HG02938 (cell line): ENCODE results near the gene ZC3H12C.

ENCODE experiments used
- ATAC-seq: cut with Tn5 transposase; IDR thresholded peaks from one replicate; pipeline ENCODE4 v1.9.1; 2021; ENCODE audit warnings: mild to moderate bottlenecking, moderate library complexity; ENCODE audit not compliant: unreplicated experiment

The ZC3H12C gene

GRCh38 chr11:110147962-110148709 is 54.9 kb downstream of the ZC3H12C start:
- no peak for ATAC-seq

DNA sequence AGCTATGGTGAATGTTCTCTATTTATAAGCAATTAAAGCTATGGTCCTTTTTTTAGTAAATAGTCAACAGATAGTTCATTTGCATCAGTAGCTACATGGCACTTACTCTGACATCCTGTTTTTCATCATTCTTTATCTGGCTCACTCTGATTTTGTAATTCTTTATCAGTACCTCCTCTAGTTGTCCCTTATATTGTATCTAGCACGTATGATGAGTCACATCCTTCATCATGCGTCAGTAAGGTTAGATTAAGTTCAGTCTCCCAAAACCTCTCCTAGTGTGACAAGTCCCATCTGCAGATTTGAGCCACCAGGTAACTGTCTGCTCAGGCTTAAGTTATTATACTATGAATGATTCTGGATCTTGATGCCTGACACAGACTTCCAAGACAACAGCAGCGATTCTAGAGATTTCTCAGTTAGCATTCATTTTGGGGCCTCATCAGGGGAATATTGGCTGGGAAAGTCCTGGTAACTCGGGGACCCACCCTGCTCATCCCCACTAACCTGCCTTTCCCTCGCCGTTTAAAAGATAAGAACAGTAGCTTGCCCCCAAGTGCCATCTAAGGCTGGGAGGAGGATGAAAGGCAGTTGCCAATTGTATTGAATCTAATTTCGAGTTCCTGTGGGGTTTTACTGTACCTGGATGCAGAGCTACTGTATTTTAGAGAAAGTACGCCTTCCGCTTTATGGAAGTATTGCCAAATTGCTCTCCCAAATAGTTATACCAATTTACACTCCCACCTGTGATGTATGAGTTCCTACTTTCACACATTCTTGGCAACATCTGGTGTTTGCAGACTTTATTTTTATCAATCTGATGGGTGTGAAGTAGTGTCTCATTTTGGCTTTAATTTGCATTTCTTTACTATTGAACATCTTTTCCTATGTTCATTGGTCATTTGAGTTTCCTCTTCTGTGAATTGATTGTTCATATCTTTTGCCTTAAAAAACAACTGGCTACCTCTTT is 55.9 kb downstream of the ZC3H12C start:
- no peak for ATAC-seq

DNA sequence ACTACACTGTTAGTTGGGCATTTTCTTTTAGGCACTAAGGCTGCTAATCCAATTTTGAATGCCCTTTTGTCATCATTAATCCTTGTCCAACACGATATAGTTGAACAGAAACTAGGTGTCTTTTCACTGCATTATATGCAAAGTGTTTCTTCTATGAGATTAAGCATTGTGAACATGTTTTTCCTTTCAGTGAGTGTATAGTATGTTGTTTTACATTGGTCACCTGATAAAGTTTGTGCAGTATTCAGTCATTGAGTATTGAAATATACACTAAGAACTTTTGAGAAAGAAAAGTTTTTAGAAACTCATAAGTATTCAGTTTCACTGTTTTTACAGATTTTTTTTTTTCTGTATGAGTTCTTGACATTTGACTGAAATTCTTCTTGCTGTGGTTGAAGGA is 59.0 kb downstream of the ZC3H12C start:
- ATAC-seq: peak; percentile 43

DNA sequence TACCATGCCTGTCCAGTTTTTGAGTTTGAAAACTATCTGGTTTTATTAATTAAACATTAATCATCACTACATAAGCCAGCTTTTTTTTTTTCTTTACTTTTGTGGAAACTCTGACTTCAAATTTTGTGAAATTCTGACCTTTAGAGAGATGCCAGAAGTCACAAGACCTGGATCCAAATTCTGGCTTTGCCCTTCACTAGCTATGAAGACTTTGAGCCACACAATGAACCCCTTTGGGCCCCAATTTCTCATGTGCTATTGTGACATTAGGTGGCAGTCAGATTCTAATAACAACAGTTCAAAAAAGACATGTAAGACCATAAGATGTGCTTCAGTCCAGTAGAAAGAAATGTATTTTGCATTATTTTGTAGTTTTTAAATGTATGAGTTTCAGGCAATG is 60.3 kb downstream of the ZC3H12C start:
- ATAC-seq: no peak

DNA sequence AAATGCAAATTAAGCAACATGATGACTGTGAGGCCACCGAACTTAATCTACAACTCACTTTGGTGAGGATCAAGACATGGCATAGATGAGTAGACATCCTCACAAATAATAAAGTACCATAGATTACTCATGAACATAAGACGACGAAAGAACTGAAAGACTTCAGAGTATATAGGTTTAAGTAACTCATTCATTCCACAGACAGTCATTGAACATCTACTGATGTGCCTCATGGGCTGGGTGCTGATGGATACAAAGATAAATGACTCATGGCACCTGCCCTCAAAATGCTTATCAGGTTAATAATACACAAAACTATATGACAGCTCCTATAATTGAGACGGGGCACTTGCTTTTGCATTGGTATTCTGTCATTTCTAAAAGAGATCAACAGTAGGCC is 63.3 kb downstream of the ZC3H12C start:
- no peak for ATAC-seq

DNA sequence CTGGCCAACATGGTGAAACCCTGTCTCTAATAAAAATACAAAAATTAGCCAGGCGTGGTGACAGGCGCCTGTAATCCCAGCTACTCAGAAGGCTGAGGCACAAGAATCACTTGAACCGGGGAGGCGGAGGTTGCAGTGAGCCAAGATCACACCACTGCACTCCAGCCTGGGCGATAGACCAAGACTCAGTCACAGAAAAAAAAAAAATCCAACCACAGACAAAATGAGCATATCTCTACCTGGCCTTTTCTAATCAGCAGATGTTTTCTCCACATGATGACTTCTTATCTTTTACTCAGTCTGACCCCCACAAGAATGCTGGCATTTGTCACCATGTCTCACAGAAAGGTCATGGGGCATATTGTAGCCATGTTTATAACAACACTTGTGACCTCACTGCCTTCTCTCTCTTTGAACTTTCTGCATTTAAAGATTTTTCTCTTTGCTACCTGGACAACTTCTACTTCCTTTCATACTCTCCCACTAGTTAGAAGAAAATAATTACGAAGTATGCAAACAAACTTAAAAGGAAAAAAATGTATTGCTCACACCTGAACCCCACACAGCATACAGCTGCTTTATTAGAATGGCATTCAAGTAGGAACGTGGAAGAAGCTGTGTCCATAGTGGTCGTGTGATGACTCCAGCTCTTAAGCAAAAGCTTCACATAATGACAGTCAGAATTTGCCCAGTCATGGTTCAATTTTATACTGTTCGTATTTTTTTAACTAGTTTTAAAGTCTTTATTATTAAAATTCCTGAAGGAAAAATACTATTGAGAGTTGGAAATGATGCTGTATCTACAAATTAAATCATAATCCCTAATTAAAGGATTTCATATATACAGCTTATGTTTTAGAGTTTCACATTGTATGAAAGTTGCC is 65.4 kb downstream of the ZC3H12C start:
- ATAC-seq: no peak

DNA sequence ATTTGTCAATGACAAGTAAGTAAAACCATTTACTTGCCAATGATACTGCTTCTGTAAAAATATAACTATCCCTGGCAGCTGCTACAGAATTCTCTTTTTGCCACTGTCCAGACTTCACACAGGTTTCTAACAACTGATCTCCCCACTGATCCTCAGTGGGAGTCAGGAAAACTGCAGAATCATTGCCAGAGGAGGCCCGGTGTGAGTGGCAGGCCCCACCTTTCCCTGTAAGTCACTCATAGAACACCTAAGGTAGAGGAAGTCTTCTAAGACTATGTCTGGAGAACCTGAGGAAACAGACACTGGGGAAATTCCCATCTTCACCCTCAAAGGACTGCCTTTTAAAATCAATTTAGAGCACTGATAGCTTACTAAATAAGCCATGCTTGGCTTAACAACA is 66.3 kb downstream of the ZC3H12C start:
- ATAC-seq: no peak

DNA sequence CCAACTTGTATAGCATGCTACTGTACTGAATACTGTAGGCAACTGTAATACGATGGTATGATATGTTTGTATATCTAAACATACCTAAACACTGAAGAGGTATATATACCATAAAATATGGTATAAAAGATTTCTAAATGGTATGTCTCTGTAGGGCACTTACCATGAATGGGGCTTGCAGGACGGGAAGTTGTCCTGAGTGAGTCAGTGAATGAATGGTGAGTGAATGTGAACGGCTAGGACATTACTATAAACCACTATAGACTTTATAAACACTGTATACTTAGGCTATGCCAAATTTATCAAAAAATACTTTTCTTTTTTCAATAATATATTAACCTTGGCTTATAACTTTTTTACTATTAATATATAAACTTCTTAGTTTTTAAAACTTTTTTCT is 66.8 kb downstream of the ZC3H12C start:
- no peak for ATAC-seq

DNA sequence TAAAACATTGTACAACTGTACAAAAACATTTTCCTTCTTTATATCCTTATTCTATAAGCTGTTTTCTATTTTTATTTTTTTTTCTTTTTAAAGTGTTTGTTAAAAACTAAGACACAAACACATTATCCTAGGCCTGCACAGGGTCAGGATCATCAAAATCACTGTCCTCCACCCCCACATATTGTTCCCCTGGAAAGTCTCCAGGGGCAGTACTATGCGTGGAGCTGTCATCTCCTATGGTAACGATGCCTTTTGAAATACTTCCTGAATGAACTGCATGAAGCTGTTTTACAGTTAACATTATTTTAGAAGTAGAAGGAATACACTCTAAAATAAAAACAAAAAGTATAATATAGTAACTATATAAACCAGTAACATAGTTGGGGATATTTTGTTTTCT is 67.2 kb downstream of the ZC3H12C start:
- no peak for ATAC-seq

DNA sequence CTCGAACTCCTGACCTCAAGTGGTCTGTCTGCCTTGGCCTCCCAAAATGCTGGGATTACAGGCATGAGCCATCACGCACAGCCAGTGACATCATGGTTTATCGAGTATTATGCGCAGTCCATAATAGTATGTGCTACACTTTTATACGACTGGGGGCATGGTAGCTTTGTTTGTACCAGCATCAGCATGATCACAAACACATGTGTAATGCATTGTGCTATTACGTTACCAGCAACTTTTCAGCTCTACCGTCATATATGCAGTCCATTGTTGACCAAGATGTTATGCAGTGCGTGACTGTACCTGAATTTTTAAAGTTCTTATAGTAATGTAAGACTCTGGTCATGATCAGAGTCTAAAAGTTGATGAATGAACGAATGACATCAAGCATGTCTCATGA is 67.9 kb downstream of the ZC3H12C start:
- no peak for ATAC-seq

GRCh38 chr11:110162216-110162615 is 69.0 kb downstream of the ZC3H12C start:
- no peak for ATAC-seq

DNA sequence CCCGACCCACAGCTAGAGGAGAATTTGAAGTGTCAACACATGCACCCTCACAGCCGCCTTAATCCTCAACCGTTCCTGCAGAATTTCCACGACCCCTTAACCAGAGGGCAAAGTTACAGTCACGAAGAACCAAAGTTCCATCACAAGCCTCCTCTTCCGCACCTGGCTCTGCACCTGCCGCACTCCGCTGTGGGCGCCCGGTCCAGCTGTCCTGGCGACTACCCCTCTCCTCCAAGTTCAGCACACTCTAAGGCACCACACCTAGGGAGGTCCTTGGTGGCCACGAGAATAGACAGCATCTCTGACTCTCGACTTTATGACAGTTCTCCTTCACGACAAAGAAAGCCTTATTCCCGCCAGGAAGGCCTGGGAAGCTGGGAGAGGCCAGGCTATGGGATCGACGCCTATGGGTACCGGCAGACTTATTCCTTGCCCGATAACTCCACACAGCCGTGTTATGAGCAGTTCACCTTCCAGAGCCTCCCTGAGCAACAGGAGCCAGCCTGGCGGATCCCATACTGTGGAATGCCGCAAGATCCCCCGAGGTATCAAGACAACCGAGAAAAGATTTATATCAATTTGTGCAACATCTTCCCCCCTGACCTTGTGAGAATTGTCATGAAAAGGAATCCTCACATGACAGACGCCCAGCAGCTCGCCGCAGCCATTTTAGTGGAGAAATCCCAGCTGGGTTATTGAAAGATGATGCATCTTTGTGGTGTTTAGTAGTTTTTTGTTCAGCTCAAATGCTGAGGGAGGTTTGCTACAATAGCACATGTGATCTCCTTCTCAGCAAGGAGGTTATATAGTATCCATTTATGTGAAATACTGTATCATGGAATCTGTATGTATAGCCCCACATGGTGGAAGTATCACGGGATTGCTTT is 72.1 kb downstream of the ZC3H12C start:
- no peak for ATAC-seq

DNA sequence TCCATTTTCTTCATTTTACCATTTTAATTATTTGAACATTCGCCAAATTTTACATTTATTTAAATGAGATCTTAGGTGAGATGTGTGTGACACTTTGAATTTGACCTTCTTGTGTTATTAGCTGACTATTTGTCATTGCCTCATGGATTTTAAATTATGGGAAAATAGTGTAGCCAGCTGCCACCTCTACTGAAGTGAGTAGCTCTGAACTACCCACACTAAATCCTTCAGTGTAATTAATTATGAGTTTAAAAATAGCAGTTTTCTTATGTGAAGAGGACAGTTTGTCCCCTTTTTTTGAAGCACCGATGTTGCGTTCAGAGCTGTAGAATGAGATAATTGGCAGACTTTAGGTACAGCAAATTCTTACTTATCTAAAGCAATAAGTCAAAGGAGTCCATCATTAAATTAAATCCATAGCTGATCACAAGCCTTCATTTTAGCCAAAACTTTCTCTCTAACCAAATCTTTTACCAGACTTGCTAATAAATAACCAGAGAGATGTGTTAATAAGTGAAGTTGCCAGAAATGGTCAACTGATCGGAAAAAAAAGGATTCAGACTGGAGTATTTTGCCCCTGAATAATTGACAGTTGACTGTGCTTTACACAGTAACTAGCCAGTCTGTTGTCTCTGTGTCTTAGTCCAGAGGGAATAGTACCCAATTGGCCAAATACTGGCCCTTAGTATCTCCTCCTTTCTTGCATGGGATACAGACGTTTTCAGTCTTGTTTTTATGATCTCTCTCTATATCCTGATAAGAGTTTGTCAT is 75.0 kb downstream of the ZC3H12C start:
- no peak for ATAC-seq

DNA sequence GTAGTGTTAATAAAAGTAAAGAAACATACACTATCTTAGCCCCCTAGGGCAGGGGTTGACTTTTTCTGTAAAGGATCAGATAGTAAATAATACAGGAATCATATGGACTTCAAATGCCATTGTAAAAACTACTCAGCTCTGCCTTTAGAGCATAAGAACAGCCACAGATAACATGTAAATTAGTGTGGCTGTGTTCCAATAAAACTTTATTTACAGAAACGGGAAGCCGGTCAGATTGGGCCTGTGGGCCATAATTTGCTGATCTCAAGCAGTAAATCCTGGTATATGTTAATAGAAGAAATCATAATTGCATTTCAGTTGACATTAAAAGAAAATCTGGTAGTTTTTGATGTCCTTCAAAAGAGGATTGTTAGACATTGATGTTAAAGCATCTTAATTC is 76.5 kb downstream of the ZC3H12C start:
- ATAC-seq: no peak

DNA sequence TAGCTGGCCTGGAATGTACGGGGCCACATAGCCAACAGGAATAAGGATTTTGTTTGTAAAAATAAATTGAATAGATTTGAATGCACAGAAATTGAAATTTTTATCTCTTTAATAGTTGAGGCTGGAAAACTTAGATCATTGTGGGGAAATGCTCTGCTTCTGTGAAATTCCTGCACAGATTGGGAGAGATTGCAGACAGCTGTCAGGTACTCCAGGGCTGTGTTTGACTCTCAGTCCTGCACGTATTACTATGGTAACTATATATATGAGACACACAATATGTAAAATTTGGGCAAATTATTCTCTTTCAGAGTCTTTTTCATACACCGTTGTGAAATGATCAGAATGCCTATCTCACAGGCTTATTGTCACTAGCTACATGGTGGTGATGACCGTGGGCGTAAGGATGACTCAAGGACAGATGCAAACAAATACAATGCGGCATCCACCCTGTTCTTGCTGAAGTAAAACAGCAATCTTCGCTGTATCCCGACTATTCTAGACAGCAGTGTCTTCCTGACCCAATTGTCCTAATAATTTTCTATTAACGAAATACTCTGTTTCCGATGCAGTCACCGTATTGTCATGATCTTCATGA is 79.4 kb downstream of the ZC3H12C start:
- no peak for ATAC-seq

DNA sequence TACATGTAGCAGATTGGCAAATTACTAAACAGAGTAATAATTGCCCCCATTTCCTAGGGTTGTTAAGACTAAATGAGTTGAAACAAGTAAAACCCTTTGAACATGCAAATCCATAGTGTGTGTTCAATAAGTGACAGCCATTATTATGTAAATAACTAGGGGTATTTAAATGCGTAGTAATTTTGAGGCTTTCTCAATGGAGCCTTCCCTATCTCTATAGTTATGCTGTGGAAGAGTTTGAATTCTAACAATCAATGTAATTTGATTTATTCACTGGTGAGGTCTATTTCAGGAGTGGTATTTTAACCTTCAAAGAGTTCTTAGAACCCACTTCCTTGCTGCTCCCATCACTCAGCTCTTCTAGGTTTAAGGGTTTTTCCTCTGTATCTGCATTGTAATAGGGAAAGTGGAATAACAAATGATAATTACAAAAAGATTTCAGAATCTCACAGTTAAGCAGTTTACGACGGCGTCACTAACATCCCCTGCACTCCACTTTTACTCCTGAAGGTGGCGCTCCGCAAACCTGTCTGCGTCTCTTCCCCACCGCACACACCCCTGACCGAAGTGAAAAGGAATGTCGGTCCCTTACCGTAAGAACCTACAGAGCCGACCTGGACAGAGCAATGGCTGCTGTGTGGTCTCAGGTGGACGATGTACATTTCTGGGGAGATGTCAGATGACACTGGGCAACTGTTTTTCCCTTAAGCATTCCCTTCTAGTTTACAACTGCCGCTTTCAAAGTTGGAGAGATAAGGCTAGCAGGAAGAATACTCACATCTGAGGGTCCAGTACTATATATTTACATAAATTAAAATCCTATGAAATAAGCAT is 80.8 kb downstream of the ZC3H12C start:
- peak; percentile 60 for ATAC-seq

GRCh38 chr11:110174645-110175310 is 81.6 kb downstream of the ZC3H12C start:
- ATAC-seq: no peak
